Body of pancreas (tissue), 4 donors: ENCODE measurements around the gene DISP3. TPM values are rescaled to one million over a fixed set of nuclear protein-coding genes. Genes with fewer than 3 reads are reported as not detected.

Experiments used
- ATAC-seq: fragments of 150-250 bp; one replicate; pipeline ENCODE4 v1.9.1; 2016
- DNase-seq, 4 donors: peaks; one replicate each; pipeline ENCODE4 v3.0.0-alpha.2; 2019
- H3K27ac ChIP-seq, 4 donors: fragments of 200-600 bp; sonication (generic); 1 replicate in 3 of 4; 2 replicates in 1 of 4; pipeline versions ENCODE4 v1.5.1 to v1.6.1; 2016 to 2019; ENCODE audit warnings: mild to moderate bottlenecking in 1 of 4, mixed read lengths in 1 of 4, moderate library complexity in 1 of 4
- H3K27me3 ChIP-seq, 2 donors: fragments of 200-600 bp; sonication (generic); one replicate each; pipeline ENCODE4 v1.6.0; 2016; ENCODE audit warnings: mild to moderate bottlenecking in 1 of 2
- H3K36me3 ChIP-seq, 2 donors: fragments of 200-600 bp; sonication (generic); replicated peaks in 1 of 2; 2 replicates each; pipeline ENCODE4 v1.5.1; 2016; ENCODE audit warnings: low read depth in 2 of 2; ENCODE audit not compliant: insufficient read depth in 1 of 2
- H3K4me1 ChIP-seq: fragments of 200-600 bp; sonication (generic); one replicate; pipeline ENCODE4 v1.6.0; 2016
- H3K4me3 ChIP-seq, 2 donors: fragments of 200-600 bp; sonication (generic); 1 replicate in 1 of 2; 2 replicates in 1 of 2; pipeline ENCODE4 v1.5.1; 2016 to 2019
- H3K9me3 ChIP-seq, 3 donors: fragments of 200-600 bp; sonication (generic); 1 replicate in 2 of 3; 2 replicates in 1 of 3; pipeline ENCODE4 v1.5.1; 2016
- POLR2A ChIP-seq, 3 donors: fragments of 450-650 bp; IDR thresholded peaks; one replicate each; pipeline ENCODE4 v1.6.1; 2016; ENCODE audit warnings: antibody characterized with exemption in 3 of 3, mild to moderate bottlenecking in 2 of 3
- WGBS, 2 donors: methylation state at CpG; one replicate each; pipeline ENCODE4 v1.1.5; 2017; 5-methylcytosine and 5-hydroxymethylcytosine counted together
- intact Hi-C: fragments of 100-400 bp; cut with DNase I; formaldehyde crosslinking; loops from one replicate; pipeline ENCODE4 v1.15.1; 2023
- total RNA-seq, 2 donors: library from RNA; depleted of rRNA; stranded (reverse); fragments of >200 nt; gene quantifications; one replicate each; pipeline ENCODE4 v1.1.0, GENCODE V29; 2016
- TF ChIP-seq, protein P1 (sequence below), 7 experiments: fragments of 450-650 bp in 4 of 7; fragments of 200-600 bp in 3 of 7; sonication (generic) in 3 of 7; IDR thresholded peaks; one replicate each; pipeline ENCODE4 v1.5.1; 2016 to 2019; ENCODE audit warnings: antibody characterized with exemption in 7 of 7

Gene DISP3
- total RNA-seq, 2 donors from 2014 or later, result 0.33 TPM; not detected in 1

DNA sequence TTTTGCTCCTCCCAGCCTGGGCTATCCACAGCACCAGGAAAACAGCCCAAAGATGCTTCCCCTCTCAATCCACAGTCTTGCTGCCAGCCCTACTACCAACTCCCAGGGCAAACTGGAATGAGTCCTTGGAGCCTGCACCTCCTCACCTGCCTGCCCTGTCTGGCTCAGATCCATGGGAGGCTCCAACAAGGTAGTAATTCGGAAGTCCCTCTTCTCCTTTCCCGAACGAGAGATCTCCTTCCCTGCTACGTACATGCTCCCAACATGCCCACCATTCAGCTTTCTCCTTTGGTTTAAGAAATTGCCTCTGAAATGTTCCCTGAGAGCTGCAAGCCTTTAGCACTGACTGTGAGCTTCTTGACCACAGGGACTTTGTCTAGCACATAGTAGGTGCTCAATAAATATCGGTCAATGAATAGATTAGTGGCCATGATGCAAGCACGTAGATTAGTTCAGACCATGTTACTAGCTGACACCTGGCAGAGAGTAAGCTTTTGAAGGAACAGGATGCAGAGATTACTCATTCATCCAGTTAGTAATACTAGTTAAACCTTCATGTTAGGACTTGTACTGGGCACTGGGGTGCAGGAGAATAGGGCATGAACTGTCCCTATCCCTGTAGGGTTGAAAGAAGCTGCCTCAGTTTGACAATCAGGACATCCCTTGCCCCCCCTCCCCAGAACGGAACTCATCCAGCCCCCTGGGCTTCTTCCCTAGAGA is 80.1 kb downstream of the DISP3 start:
- Histone ChIP-seq H3K27ac (no peak overlapping the region), H3K9me3 (no peaks in the 10 kb centered on the region), H3K27me3 (no peaks in the 10 kb centered on the region), H3K36me3 (no peaks in the 10 kb centered on the region), H3K4me3 (no peak overlapping the region), H3K4me1 (no peaks in the 10 kb centered on the region)
- DNase-seq (no peak), ATAC-seq (no peak)
- intact Hi-C loops, result no loop called here
- TF ChIP-seq, protein P1, sequence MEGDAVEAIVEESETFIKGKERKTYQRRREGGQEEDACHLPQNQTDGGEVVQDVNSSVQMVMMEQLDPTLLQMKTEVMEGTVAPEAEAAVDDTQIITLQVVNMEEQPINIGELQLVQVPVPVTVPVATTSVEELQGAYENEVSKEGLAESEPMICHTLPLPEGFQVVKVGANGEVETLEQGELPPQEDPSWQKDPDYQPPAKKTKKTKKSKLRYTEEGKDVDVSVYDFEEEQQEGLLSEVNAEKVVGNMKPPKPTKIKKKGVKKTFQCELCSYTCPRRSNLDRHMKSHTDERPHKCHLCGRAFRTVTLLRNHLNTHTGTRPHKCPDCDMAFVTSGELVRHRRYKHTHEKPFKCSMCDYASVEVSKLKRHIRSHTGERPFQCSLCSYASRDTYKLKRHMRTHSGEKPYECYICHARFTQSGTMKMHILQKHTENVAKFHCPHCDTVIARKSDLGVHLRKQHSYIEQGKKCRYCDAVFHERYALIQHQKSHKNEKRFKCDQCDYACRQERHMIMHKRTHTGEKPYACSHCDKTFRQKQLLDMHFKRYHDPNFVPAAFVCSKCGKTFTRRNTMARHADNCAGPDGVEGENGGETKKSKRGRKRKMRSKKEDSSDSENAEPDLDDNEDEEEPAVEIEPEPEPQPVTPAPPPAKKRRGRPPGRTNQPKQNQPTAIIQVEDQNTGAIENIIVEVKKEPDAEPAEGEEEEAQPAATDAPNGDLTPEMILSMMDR (IDR thresholded peaks at IDR 0.05), result no peak
- no peak for TF ChIP-seq POLR2A (IDR thresholded peaks at IDR 0.05)
- WGBS, 2 donors, result 34 to 42% methylated on average over 6 to 7 of the region's 7 CpGs

DNA sequence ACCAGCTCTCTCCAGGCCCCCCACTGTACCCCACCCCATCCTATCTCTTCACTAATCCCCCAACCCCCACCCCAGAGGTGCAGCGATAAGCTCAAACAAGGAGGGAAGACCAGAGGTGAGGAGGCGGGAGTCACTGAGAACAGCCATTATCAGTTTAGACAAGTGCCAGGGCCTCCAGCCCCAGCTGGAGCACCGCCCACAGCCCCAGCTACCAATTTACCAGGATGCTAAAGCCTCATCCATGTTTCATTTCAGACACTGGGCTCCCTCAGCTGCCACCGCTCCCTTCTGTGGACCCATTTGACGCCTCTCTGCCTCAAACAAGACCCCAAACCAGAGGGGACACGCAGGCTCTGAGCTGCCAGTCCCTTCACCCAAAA is 80.6 kb downstream of the DISP3 start:
- DNase-seq (no peak), ATAC-seq (no peak)
- Histone ChIP-seq H3K27me3 (no peaks in the 10 kb centered on the region), H3K9me3 (no peaks in the 10 kb centered on the region), H3K27ac (no peak overlapping the region), H3K4me3 (no peak overlapping the region), H3K36me3 (no peaks in the 10 kb centered on the region), H3K4me1 (no peaks in the 10 kb centered on the region)
- TF ChIP-seq POLR2A (IDR thresholded peaks at IDR 0.05), result no peak
- TF ChIP-seq, protein P1 (IDR thresholded peaks at IDR 0.05), result no peak
- WGBS, 2 donors, result 45 to 58% methylated on average over 6 of the region's 6 CpGs
- intact Hi-C loops, result no loop called here

DNA sequence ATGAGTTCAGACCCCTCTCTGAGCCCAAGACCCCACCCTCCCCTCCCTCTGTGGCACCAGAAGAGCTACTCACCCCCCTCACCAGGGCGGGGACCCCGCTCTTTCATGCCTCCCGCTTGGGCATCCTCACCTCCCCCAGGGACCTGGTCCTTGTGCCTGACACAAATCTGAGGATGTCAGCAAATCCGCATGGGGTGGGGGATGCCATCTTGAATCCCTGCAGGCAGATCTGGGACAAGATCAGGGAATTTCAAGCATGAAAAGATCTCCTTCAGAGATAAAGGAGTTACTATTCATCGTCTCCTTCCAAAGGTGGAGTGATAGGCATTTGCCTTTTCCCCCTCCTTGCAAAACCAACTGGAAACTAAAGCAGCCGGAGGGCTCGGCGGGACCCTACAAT is 81.1 kb downstream of the DISP3 start:
- no peak overlapping the region for H3K27ac ChIP-seq
- intact Hi-C loops, result no loop called here
- H3K36me3 ChIP-seq, result no peaks in the 10 kb centered on the region
- no peaks in the 10 kb centered on the region for H3K27me3 ChIP-seq
- DNase-seq (no peak), ATAC-seq (no peak)
- TF ChIP-seq, protein P1 (IDR thresholded peaks at IDR 0.05), result no peak
- no peak for TF ChIP-seq POLR2A (IDR thresholded peaks at IDR 0.05)
- H3K4me1 ChIP-seq, result no peaks in the 10 kb centered on the region
- H3K9me3 ChIP-seq, result no peaks in the 10 kb centered on the region
- H3K4me3 ChIP-seq, result no peak overlapping the region
- WGBS, 2 donors, result 47 to 56% methylated on average over 7 to 8 of the region's 8 CpGs

DNA sequence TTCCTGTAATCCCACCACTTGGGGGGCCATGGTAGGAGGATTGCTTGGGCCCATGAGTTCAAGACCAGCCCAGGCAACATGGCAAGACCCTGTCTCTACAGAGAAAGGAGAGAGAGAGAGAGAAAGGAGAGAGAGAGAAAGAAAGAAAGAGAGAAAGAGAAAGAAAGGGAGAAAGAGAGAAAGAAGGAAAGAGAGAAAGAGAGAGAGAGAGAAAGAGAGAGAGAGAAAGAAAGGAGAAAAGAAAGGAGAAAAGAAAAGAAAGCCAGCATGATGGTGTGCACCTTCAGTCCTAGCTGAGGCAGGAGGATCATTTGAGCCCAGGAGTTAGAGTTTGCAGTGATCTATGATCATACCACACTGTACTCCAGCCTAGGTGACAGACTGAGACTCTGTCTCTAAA is 82.8 kb downstream of the DISP3 start:
- H3K27me3 ChIP-seq, result no peaks in the 10 kb centered on the region
- no peak for TF ChIP-seq POLR2A (IDR thresholded peaks at IDR 0.05)
- TF ChIP-seq, protein P1 (IDR thresholded peaks at IDR 0.05), result no peak
- DNase-seq, result no peak
- no peak overlapping the region for H3K27ac ChIP-seq
- H3K4me3 ChIP-seq, result no peak overlapping the region
- H3K9me3 ChIP-seq, result no peaks in the 10 kb centered on the region
- no peaks in the 10 kb centered on the region for H3K36me3 ChIP-seq
- intact Hi-C loops, result no loop called here
- no peaks in the 10 kb centered on the region for H3K4me1 ChIP-seq
- no peak for ATAC-seq

DNA sequence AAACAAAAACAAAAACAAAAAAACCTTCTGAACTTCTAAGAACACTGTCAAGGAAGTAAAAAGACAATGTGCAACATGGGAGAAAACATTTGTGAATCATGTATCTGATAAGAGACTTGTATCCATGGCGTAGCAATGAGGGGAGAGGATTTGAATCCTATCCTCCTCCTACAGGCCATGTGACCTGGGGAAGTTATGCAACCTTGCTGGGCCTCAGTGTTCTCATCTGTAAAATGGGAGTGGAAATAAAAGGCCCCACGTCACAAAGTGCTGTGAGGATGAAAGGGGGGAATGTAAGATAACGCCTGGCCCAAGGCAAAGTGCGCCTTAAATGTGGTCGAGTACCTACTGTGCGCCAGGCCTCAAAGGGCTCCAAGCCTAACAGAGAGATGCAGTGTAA is 83.7 kb downstream of the DISP3 start:
- H3K9me3 ChIP-seq, result no peaks in the 10 kb centered on the region
- ATAC-seq (no peak), DNase-seq (no peak)
- 74 to 80% methylated on average over 6 of the region's 6 CpGs for WGBS, 2 donors
- no peaks in the 10 kb centered on the region for H3K36me3 ChIP-seq
- no peaks in the 10 kb centered on the region for H3K4me1 ChIP-seq
- H3K27ac ChIP-seq, result no peak overlapping the region
- H3K27me3 ChIP-seq, result no peaks in the 10 kb centered on the region
- H3K4me3 ChIP-seq, result no peak overlapping the region
- TF ChIP-seq, protein P1 (IDR thresholded peaks at IDR 0.05), result no peak
- TF ChIP-seq POLR2A (IDR thresholded peaks at IDR 0.05), result no peak
- intact Hi-C loops, result no loop called here
